Breast epithelium (tissue), 3 donors: Measurements from ENCODE around the gene IL11RA.

ENCODE experiments used
- CTCF ChIP-seq, 3 donors: fragments of 450-650 bp; IDR thresholded peaks; one replicate each; pipeline ENCODE4 v1.5.1; 2016 to 2017; ENCODE audit warnings: antibody characterized with exemption in 3 of 3, mild to moderate bottlenecking in 3 of 3, moderate library complexity in 3 of 3
- POLR2A ChIP-seq: fragments of 450-650 bp; IDR thresholded peaks from one replicate; pipeline ENCODE4 v1.6.1; 2016; ENCODE audit warnings: antibody characterized with exemption, mild to moderate bottlenecking, moderate library complexity
- POLR2AphosphoS5 ChIP-seq, 3 donors: sonication (generic); formaldehyde crosslinking; IDR thresholded peaks; one replicate each; pipeline ENCODE4 v1.6.1; 2017; ENCODE audit warnings: antibody characterized with exemption in 3 of 3

GRCh38 chr9:34664281-34665066 lies 12.5 kb downstream of the IL11RA start:
- TF ChIP-seq POLR2AphosphoS5 (IDR thresholded peaks at IDR 0.05) (no peak), CTCF (IDR thresholded peaks at IDR 0.05) (peak; percentile 50 to 72 (median 60)), POLR2A (no peak)
